ENCODE data around the gene ENPEP. TPM values are rescaled to one million over a fixed set of nuclear protein-coding genes. Genes with fewer than 3 reads are reported as not detected.

Gene ENPEP
- total RNA-seq, 1 donor from 2014 or later, result 1.7 TPM

GRCh38 chr4:110609044-110609750 is 133.2 kb downstream of the ENPEP start:
- Mint-ChIP-seq H3K36me3 (ENCODE audit: insufficient read depth) (no peaks in the 10 kb centered on the region), H3K9me3 (ENCODE audit: low read depth) (no peaks in the 10 kb centered on the region), H3K27ac (no peak overlapping the region), H3K27me3 (peaks cover 21% of the 10 kb centered on the region), H3K4me1 (ENCODE audit: low read depth) (peaks cover 11% of the 10 kb centered on the region), H3K4me3 (ENCODE audit: low read depth) (no peak overlapping the region)
- no peak for TF ChIP-seq CTCF (IDR thresholded peaks at IDR 0.05; ENCODE audit: unreplicated experiment)
- no peak for DNase-seq (ENCODE audit: low spot score, unreplicated experiment)

DNA sequence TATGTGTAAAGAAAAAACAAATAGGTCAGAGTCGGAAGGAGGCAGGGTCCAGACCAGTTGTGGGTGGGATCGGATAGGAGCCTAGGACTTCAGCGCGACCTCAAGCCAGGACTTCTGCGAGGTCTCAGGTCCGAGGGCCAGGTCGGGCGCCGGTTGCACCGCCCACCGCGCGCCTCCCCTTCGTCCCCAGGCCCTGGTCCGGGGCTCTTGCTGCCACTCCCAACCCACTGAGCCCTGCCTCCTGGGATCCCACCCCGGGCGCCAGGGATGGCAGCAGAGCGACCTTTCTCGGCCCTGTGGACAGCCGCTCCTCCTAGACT is 134.6 kb downstream of the ENPEP start:
- Mint-ChIP-seq H3K4me1 (ENCODE audit: low read depth) (peaks cover 12% of the 10 kb centered on the region), H3K27ac (no peak overlapping the region), H3K4me3 (ENCODE audit: low read depth) (no peak overlapping the region), H3K9me3 (ENCODE audit: low read depth) (no peaks in the 10 kb centered on the region), H3K27me3 (peaks cover 32% of the 10 kb centered on the region), H3K36me3 (ENCODE audit: insufficient read depth) (no peaks in the 10 kb centered on the region)
- TF ChIP-seq CTCF (IDR thresholded peaks at IDR 0.05; ENCODE audit: unreplicated experiment), result no peak
- DNase-seq (ENCODE audit: low spot score, unreplicated experiment), result no peak

- H3K9me3 Mint-ChIP-seq (ENCODE audit: low read depth), result no peaks in the 10 kb centered on the region
- H3K27ac Mint-ChIP-seq, result no peak overlapping the region
- no peaks in the 10 kb centered on the region for H3K36me3 Mint-ChIP-seq (ENCODE audit: insufficient read depth)
- H3K4me1 Mint-ChIP-seq (ENCODE audit: low read depth), result peaks cover 16% of the 10 kb centered on the region
- TF ChIP-seq CTCF (IDR thresholded peaks at IDR 0.05; ENCODE audit: unreplicated experiment), result no peak
- H3K27me3 Mint-ChIP-seq, result peaks cover 38% of the 10 kb centered on the region
- no peak for DNase-seq (ENCODE audit: low spot score, unreplicated experiment)
- H3K4me3 Mint-ChIP-seq (ENCODE audit: low read depth), result no peak overlapping the region
Observed at GRCh38 chr4:110610940-110611831, 135.2 kb downstream of the ENPEP start.

DNA sequence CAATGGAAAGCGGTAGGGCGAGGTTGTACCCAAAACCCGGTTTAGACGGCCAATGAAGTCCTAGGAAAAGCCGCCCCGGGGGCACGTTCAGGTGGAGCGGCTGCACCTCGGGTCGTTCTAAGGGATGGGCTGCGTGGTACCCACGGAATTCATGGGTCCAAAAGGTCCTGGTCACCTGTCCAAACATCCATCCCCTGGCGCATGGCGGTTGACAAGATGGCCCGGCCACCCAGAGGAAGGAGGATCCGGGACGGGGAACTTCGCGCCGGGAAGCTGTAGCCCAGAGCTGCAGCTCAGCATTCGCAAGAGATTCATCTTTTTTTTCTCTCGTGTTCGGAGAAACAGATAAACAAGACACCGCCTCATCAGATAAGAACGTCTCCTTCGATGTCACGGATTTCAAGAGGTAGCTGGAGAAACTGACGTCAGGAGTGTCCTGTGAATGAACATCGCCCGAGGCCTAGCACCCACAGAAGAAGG is 136.1 kb downstream of the ENPEP start:
- H3K4me3 Mint-ChIP-seq (ENCODE audit: low read depth), result no peak overlapping the region
- no peak for TF ChIP-seq CTCF (IDR thresholded peaks at IDR 0.05; ENCODE audit: unreplicated experiment)
- no peaks in the 10 kb centered on the region for H3K36me3 Mint-ChIP-seq (ENCODE audit: insufficient read depth)
- peaks cover 22% of the 10 kb centered on the region for H3K4me1 Mint-ChIP-seq (ENCODE audit: low read depth)
- H3K27ac Mint-ChIP-seq, result no peak overlapping the region
- peaks cover 47% of the 10 kb centered on the region for H3K27me3 Mint-ChIP-seq
- no peaks in the 10 kb centered on the region for H3K9me3 Mint-ChIP-seq (ENCODE audit: low read depth)
- DNase-seq (ENCODE audit: low spot score, unreplicated experiment), result no peak

GRCh38 chr4:110612631-110613269 is 136.8 kb downstream of the ENPEP start:
- Mint-ChIP-seq H3K27me3 (peaks cover 53% of the 10 kb centered on the region), H3K9me3 (ENCODE audit: low read depth) (no peaks in the 10 kb centered on the region), H3K4me1 (ENCODE audit: low read depth) (peaks cover 22% of the 10 kb centered on the region), H3K4me3 (ENCODE audit: low read depth) (no peak overlapping the region), H3K27ac (peak overlapping the region; percentile 78), H3K36me3 (ENCODE audit: insufficient read depth) (no peaks in the 10 kb centered on the region)
- TF ChIP-seq CTCF (IDR thresholded peaks at IDR 0.05; ENCODE audit: unreplicated experiment), result no peak
- no peak for DNase-seq (ENCODE audit: low spot score, unreplicated experiment)
